Endothelial cell of umbilical vein (primary cell): Measurements from ENCODE around the gene TMEM43. TPM values are rescaled to one million over a fixed set of nuclear protein-coding genes. Genes with fewer than 3 reads are reported as not detected.

ENCODE experiments used
- BruUV-seq: library from RNA; stranded (reverse); fragments of 400-500 nt; replicated peaks from 2 replicates; lab custom pipeline; 2021; lab: Mats Ljungman, UMichigan
- CTCF ChIA-PET: fragments of 300-600, 350-600 bp; sonication (Branson Sonifier 250); formaldehyde crosslinking; loops from one replicate; lab custom pipeline; 2021; ENCODE audit warnings: antibody characterized with exemption, inconsistent platforms; lab: Charles Lee
- POLR2A ChIA-PET: fragments of 300-600, 350-600 bp; sonication (Branson Sonifier 250); formaldehyde crosslinking; loops from one replicate; lab custom pipeline; 2021; ENCODE audit warnings: antibody characterized with exemption, inconsistent platforms; lab: Charles Lee
- DNase-seq: peaks from one replicate; pipeline ENCODE4 v3.0.0-alpha.2; 2011; ENCODE audit warnings: low read depth, low spot score
- FAIRE-seq: peaks from 2 replicates; lab custom pipeline; 2011; peaks lifted over from hg19 to GRCh38; lab: Jason Lieb, UNC
- H2AFZ ChIP-seq: 2 replicates; pipeline ENCODE4 v1.6.0; 2012; ENCODE audit warnings: low read depth, low read length, control low read depth, inconsistent platforms
- H3K27ac ChIP-seq: 2 replicates; pipeline ENCODE4 v1.5.1; 2011; ENCODE audit warnings: low read depth, mild to moderate bottlenecking, control low read depth, low read length, moderate library complexity; ENCODE audit not compliant: insufficient read depth
- H3K27me3 ChIP-seq, 2 experiments: 2 replicates each; pipeline versions ENCODE4 v1.6.0 to v1.6.1; 2011; ENCODE audit warnings: low read length in 2 of 2, mixed read lengths in 1 of 2; ENCODE audit not compliant: control insufficient read depth in 2 of 2, insufficient read depth in 2 of 2
- H3K36me3 ChIP-seq, 2 experiments: 2 replicates in 1 of 2; 3 replicates in 1 of 2; pipeline ENCODE4 v1.5.1; 2011; ENCODE audit warnings: low read length in 2 of 2, mild to moderate bottlenecking in 1 of 2, moderate library complexity in 1 of 2; ENCODE audit not compliant: control insufficient read depth in 2 of 2, insufficient read depth in 2 of 2; ENCODE audit errors: extremely low read depth in 1 of 2
- H3K4me1 ChIP-seq: 3 replicates; pipeline ENCODE4 v1.5.1; 2011; ENCODE audit warnings: mild to moderate bottlenecking, low read length; ENCODE audit not compliant: control insufficient read depth, insufficient read depth; ENCODE audit errors: extremely low read depth
- H3K4me2 ChIP-seq: 2 replicates; pipeline ENCODE4 v1.6.1; 2011; ENCODE audit warnings: low read length, control low read depth, mixed read lengths; ENCODE audit not compliant: insufficient read depth
- H3K4me3 ChIP-seq, 3 experiments: fragments of 200-600 bp in 1 of 3; sonication (generic), shearing (Covaris generic) in 1 of 3; replicated peaks in 1 of 3; 2 replicates each; pipeline ENCODE4 v1.5.1; 2011 to 2016; ENCODE audit warnings: control low read depth in 3 of 3, low read length in 3 of 3, mild to moderate bottlenecking in 2 of 3, inconsistent platforms in 1 of 3, low read depth in 1 of 3, moderate library complexity in 1 of 3; ENCODE audit not compliant: insufficient read depth in 1 of 3
- H3K79me2 ChIP-seq: 2 replicates; pipeline ENCODE4 v1.6.0; 2012; ENCODE audit warnings: low read length, inconsistent platforms; ENCODE audit not compliant: control insufficient read depth, insufficient read depth
- H3K9ac ChIP-seq: replicated peaks from 2 replicates; pipeline ENCODE3; 2011; ENCODE audit warnings: low read length, control low read depth; ENCODE audit not compliant: insufficient read depth; ENCODE audit errors: extremely low read depth
- H3K9me1 ChIP-seq: replicated peaks from 3 replicates; pipeline ENCODE4 v1.6.0; 2011; ENCODE audit warnings: mild to moderate bottlenecking, low read length; ENCODE audit not compliant: control insufficient read depth, insufficient read depth; ENCODE audit errors: extremely low read depth
- H3K9me3 ChIP-seq: replicated peaks from 2 replicates; pipeline ENCODE4 v1.5.1; 2012; ENCODE audit warnings: low read length, inconsistent platforms; ENCODE audit not compliant: control insufficient read depth, insufficient read depth
- H4K20me1 ChIP-seq: replicated peaks from 2 replicates; pipeline ENCODE3; 2011; ENCODE audit warnings: mild to moderate bottlenecking, low read length; ENCODE audit not compliant: control insufficient read depth, insufficient read depth; ENCODE audit errors: extremely low read depth
- CTCF ChIP-seq, 2 donors: IDR thresholded peaks; 1 replicate in 1 of 2; 2 replicates in 1 of 2; pipeline ENCODE4 v1.5.1; 2011; ENCODE audit warnings: low read length in 2 of 2, mild to moderate bottlenecking in 2 of 2, moderate library complexity in 2 of 2, control low read depth in 1 of 2, inconsistent platforms in 1 of 2, low read depth in 1 of 2; ENCODE audit not compliant: insufficient read depth in 1 of 2; ENCODE audit errors: extremely low read depth in 1 of 2
- EZH2 ChIP-seq: IDR thresholded peaks from 2 replicates; pipeline ENCODE4 v1.6.1; 2012; ENCODE audit warnings: borderline replicate concordance, low read depth, mild to moderate bottlenecking, moderate library complexity, low read length, inconsistent platforms; ENCODE audit not compliant: severe bottlenecking
- FOS ChIP-seq: IDR thresholded peaks from 2 replicates; pipeline ENCODE4 v1.6.1; 2011; ENCODE audit warnings: mild to moderate bottlenecking, low read length, moderate library complexity, borderline replicate concordance; ENCODE audit not compliant: insufficient read depth
- GATA2 ChIP-seq: IDR thresholded peaks from 2 replicates; pipeline ENCODE4 v1.7.0; 2011; ENCODE audit warnings: low read depth, mild to moderate bottlenecking, moderate library complexity, mixed read lengths, low read length; ENCODE audit not compliant: insufficient read length, insufficient read depth
- JUN ChIP-seq: IDR thresholded peaks from 2 replicates; pipeline ENCODE4 v1.6.1; 2011; ENCODE audit warnings: borderline replicate concordance, low read depth; ENCODE audit not compliant: insufficient read length, insufficient read depth
- MYC ChIP-seq: IDR thresholded peaks from one replicate; pipeline ENCODE4 v1.6.1; 2011; ENCODE audit warnings: mild to moderate bottlenecking, low read depth, low read length
- POLR2A ChIP-seq: IDR thresholded peaks from 2 replicates; pipeline ENCODE4 v1.6.1; 2012; ENCODE audit warnings: low read depth, mild to moderate bottlenecking, control low read depth, low read length
- POLR2AphosphoS5 ChIP-seq: IDR thresholded peaks from 2 replicates; pipeline ENCODE4 v1.6.1; 2012; ENCODE audit warnings: low read depth, mild to moderate bottlenecking, control low read depth, low read length, moderate library complexity; ENCODE audit not compliant: insufficient read depth
- dilution Hi-C: fragments of 300-500 bp; cut with MboI; formaldehyde crosslinking; loops from one replicate; pipeline ENCODE4 v1.15.0; 2019; ENCODE audit warnings: low sequenced_read_pairs; ENCODE audit not compliant: extremely low pct_ligation_motif_present
- intact Hi-C: fragments of 100-400 bp; cut with micrococcal nuclease; formaldehyde crosslinking; loops from one replicate; pipeline ENCODE4 v1.10.0; 2022
- polyA plus RNA-seq, 4 experiments: library from polyadenylated mRNA; depleted of rRNA in 3 of 4; stranded (reverse) in 3 of 4; unstranded in 1 of 4; fragments of >200 nt; gene quantifications; 2 replicates each; pipeline versions ENCODE4 v1.2.1 to v1.2.3, GENCODE V29; 2011 to 2012; ENCODE audit warnings: missing spikeins in 1 of 4
- total RNA-seq: library from RNA; stranded (reverse); gene quantifications from 2 replicates; pipeline ENCODE4 v1.2.3, GENCODE V29; 2021
- TF ChIP-seq, protein P1 (sequence below): IDR thresholded peaks from 2 replicates; pipeline ENCODE4 v1.6.1; 2011; ENCODE audit not compliant: insufficient read depth, insufficient read length

Gene TMEM43
- total and polyA plus RNA-seq, 2 donors (not counting 3 experiments of a cell fraction or from before 2014, with no cell fraction given) = 80.6 to 119 TPM

DNA sequence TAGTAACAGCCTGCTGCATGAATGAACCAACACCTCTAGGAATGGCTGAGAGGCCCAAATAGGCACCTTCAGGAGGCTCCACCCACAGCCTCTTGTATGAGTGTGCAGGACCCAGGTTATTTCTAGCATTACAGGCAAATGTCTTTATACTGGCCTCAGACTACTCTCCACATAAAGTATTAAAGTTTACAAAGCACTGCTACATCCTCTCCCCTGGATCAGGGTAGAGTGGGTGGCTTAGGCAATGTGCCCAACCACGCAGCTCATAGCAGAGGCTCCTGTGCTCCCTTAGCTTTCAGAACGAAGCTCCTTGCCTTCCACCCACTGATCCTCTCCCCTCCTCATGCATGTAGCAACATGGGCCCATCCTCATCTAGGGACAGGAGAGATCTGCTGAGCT lies 16.3 kb downstream of the TMEM43 start:
- intact Hi-C loops (loop anchor here (5.0 to 10.0 kb wide), 4 partner anchors 264 to 1921 kb away; partner anchors contain the start of genes NR2C2 and SLC6A6), dilution Hi-C loops (no loop called here)
- FAIRE-seq (no peak), DNase-seq (no peak)
- ChIA-PET CTCF (no interaction called here), POLR2A (interaction anchor here (2.9 kb wide), 1 partner anchor 16 kb away, joined by 11 read pairs; the partner anchor contains the start of genes CHCHD4 and TMEM43)
- H3K4me2 ChIP-seq = no peak overlapping the region
- H2AFZ ChIP-seq = no peak overlapping the region
- no peaks in the 10 kb centered on the region for H3K79me2 ChIP-seq
- no TSS peak for BruUV-seq
- no peaks in the 10 kb centered on the region for H3K27me3 ChIP-seq
- no peaks in the 10 kb centered on the region for H3K9me3 ChIP-seq
- TF ChIP-seq POLR2A (no peak), EZH2 (no peak), FOS (no peak), POLR2AphosphoS5 (no peak), GATA2 (no peak), CTCF (IDR thresholded peaks at IDR 0.05; ENCODE audit: extremely low read depth in 1 of 2, insufficient read depth in 1 of 2, low read depth in 1 of 2, low read length in 2 of 2) (no peak), MYC (no peak), JUN (no peak)
- TF ChIP-seq, protein P1, sequence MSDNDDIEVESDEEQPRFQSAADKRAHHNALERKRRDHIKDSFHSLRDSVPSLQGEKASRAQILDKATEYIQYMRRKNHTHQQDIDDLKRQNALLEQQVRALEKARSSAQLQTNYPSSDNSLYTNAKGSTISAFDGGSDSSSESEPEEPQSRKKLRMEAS = no peak
- H3K36me3 ChIP-seq = peaks cover 0 to 31% of the 10 kb centered on the region in 2 experiments
- H3K9me1 ChIP-seq = no peaks in the 10 kb centered on the region
- no peak overlapping the region for H3K27ac ChIP-seq
- no peak overlapping the region for H3K9ac ChIP-seq
- H3K4me1 ChIP-seq = peaks cover 41% of the 10 kb centered on the region
- no peaks in the 10 kb centered on the region for H4K20me1 ChIP-seq
- no peak overlapping the region for H3K4me3 ChIP-seq
